ENCODE results near the gene WDR72.
A peak's percentile ranks its signal among the peaks of the same experiment; 100 is the strongest.

WDR72 gene

GRCh38 chr15:53759411-53759931 lies at the start of gene WDR72:
TSS of gene WDR72 (minus strand) at chr15:53759663. CDS start at chr15:53733149, 26,514 bp downstream.
- no peaks in the 10 kb centered on the region for H3F3A ChIP-seq (ENCODE audit: low read depth)
- H3K79me2 ChIP-seq (ENCODE audit: insufficient read depth, low read length): no peaks in the 10 kb centered on the region
- no peaks in the 10 kb centered on the region for H4K20me1 ChIP-seq (ENCODE audit: insufficient read depth, low read length, poor library complexity, severe bottlenecking)
- no peaks in the 10 kb centered on the region for H3K36me3 ChIP-seq (ENCODE audit: insufficient read depth, low read length)
- no peak within 1 kb of the TSS for H3K4me2 ChIP-seq (ENCODE audit: low read depth, low read length, poor library complexity, severe bottlenecking)
- no peaks in the 10 kb centered on the region for H3K27me3 ChIP-seq (ENCODE audit: insufficient read depth, low read length, poor library complexity, severe bottlenecking)
- TF ChIP-seq EZH2phosphoT487 (IDR thresholded peaks at IDR 0.05; ENCODE audit: borderline replicate concordance) (no peak), CTCF (conservative IDR thresholded peaks at IDR 0.05; ENCODE audit: low read length) (no peak)
- H2AFZ ChIP-seq (ENCODE audit: low read length): no peak within 1 kb of the TSS
- H3K9me2 ChIP-seq (replicated peaks; ENCODE audit: low read depth, low read length): no peaks in the 10 kb centered on the region
- H3K9me3 ChIP-seq (ENCODE audit: insufficient read depth, low read depth, low read length): no peaks in the 10 kb centered on the region
- H3K4me1 ChIP-seq (ENCODE audit: insufficient read depth, low read length, poor library complexity, severe bottlenecking): no peaks in the 10 kb centered on the region
- no peak within 1 kb of the TSS for H3K9ac ChIP-seq (ENCODE audit: low read depth, low read length, poor library complexity, severe bottlenecking)
- H3K4me3 ChIP-seq (ENCODE audit: low read length, poor library complexity, severe bottlenecking): no peak within 1 kb of the TSS

GRCh38 chr15:53808058-53808706 lies 48.7 kb upstream of the WDR72 start:
- TF ChIP-seq CTCF (conservative IDR thresholded peaks at IDR 0.05; ENCODE audit: low read length): peak; percentile 75
- no peak for TF ChIP-seq EZH2phosphoT487 (IDR thresholded peaks at IDR 0.05; ENCODE audit: borderline replicate concordance)

GRCh38 chr15:53807501-53807900 lies 48.0 kb upstream of the WDR72 start:
- no peak overlapping the region for H3K4me3 ChIP-seq (ENCODE audit: low read length, poor library complexity, severe bottlenecking)
- no peak overlapping the region for H3K4me2 ChIP-seq (ENCODE audit: low read depth, low read length, poor library complexity, severe bottlenecking)
- no peak overlapping the region for H3K9ac ChIP-seq (ENCODE audit: low read depth, low read length, poor library complexity, severe bottlenecking)
- H3K9me3 ChIP-seq (ENCODE audit: insufficient read depth, low read depth, low read length): no peaks in the 10 kb centered on the region
- H4K20me1 ChIP-seq (ENCODE audit: insufficient read depth, low read length, poor library complexity, severe bottlenecking): no peaks in the 10 kb centered on the region
- no peaks in the 10 kb centered on the region for H3K27me3 ChIP-seq (ENCODE audit: insufficient read depth, low read length, poor library complexity, severe bottlenecking)
- H2AFZ ChIP-seq (ENCODE audit: low read length): no peak overlapping the region; the same call in 1 of the 2 replicates
- no peak for TF ChIP-seq EZH2phosphoT487 (IDR thresholded peaks at IDR 0.05; ENCODE audit: borderline replicate concordance)
- H3K79me2 ChIP-seq (ENCODE audit: insufficient read depth, low read length): no peaks in the 10 kb centered on the region
- H3F3A ChIP-seq (ENCODE audit: low read depth): no peaks in the 10 kb centered on the region
- H3K4me1 ChIP-seq (ENCODE audit: insufficient read depth, low read length, poor library complexity, severe bottlenecking): no peaks in the 10 kb centered on the region
- no peaks in the 10 kb centered on the region for H3K9me2 ChIP-seq (replicated peaks; ENCODE audit: low read depth, low read length)
- H3K36me3 ChIP-seq (ENCODE audit: insufficient read depth, low read length): no peaks in the 10 kb centered on the region

More at GRCh38 chr15:53808058-53808706, 48.7 kb upstream of the WDR72 start:
- H3K79me2 ChIP-seq (ENCODE audit: insufficient read depth, low read length): no peaks in the 10 kb centered on the region
- no peaks in the 10 kb centered on the region for H3K4me1 ChIP-seq (ENCODE audit: insufficient read depth, low read length, poor library complexity, severe bottlenecking)
- H2AFZ ChIP-seq (ENCODE audit: low read length): peak overlapping the region; percentile 72
- H3K9ac ChIP-seq (ENCODE audit: low read depth, low read length, poor library complexity, severe bottlenecking): no peak overlapping the region
- H3F3A ChIP-seq (ENCODE audit: low read depth): no peaks in the 10 kb centered on the region
- H3K4me3 ChIP-seq (ENCODE audit: low read length, poor library complexity, severe bottlenecking): no peak overlapping the region
- no peaks in the 10 kb centered on the region for H4K20me1 ChIP-seq (ENCODE audit: insufficient read depth, low read length, poor library complexity, severe bottlenecking)
- H3K27me3 ChIP-seq (ENCODE audit: insufficient read depth, low read length, poor library complexity, severe bottlenecking): no peaks in the 10 kb centered on the region
- no peaks in the 10 kb centered on the region for H3K9me3 ChIP-seq (ENCODE audit: insufficient read depth, low read depth, low read length)
- no peaks in the 10 kb centered on the region for H3K9me2 ChIP-seq (replicated peaks; ENCODE audit: low read depth, low read length)
- H3K36me3 ChIP-seq (ENCODE audit: insufficient read depth, low read length): no peaks in the 10 kb centered on the region
- peak overlapping the region; percentile 34 for H3K4me2 ChIP-seq (ENCODE audit: low read depth, low read length, poor library complexity, severe bottlenecking)
